GM18909 (cell line): ENCODE results near the gene MEG3.
"Not testable (repeated sequence)": the region's sequence is repeated elsewhere in the genome, so short reads cannot be mapped to it uniquely, and the experiment has no call there.

Source experiments
- ATAC-seq: cut with Tn5 transposase; IDR thresholded peaks from one replicate; pipeline ENCODE4 v1.9.1; 2021; ENCODE audit warnings: mild to moderate bottlenecking; ENCODE audit not compliant: unreplicated experiment, poor library complexity

The MEG3 gene

GRCh38 chr14:100788517-100788916 is 37.4 kb upstream of the MEG3 start:
- ATAC-seq: no peak

- ATAC-seq: no peak
Observed at GRCh38 chr14:100788942-100789341, 37.0 kb upstream of the MEG3 start.

- ATAC-seq: no peak
Observed at GRCh38 chr14:100789460-100790417, 36.2 kb upstream of the MEG3 start.

- no peak for ATAC-seq
Observed at GRCh38 chr14:100790502-100791347, 35.2 kb upstream of the MEG3 start.

- no peak for ATAC-seq
Observed at GRCh38 chr14:100791348-100791735, 34.6 kb upstream of the MEG3 start.

GRCh38 chr14:100791995-100792394 is 33.9 kb upstream of the MEG3 start:
- no peak for ATAC-seq

GRCh38 chr14:100796946-100797345 is 29.0 kb upstream of the MEG3 start:
- ATAC-seq: no peak

- no peak for ATAC-seq
Observed at GRCh38 chr14:100800041-100800440, 25.9 kb upstream of the MEG3 start.

- ATAC-seq: not testable (repeated sequence)
Observed at GRCh38 chr14:100801433-100801832, 24.5 kb upstream of the MEG3 start.

- ATAC-seq: no peak
Observed at GRCh38 chr14:100802179-100802578, 23.7 kb upstream of the MEG3 start.

GRCh38 chr14:100802766-100803165 is 23.2 kb upstream of the MEG3 start:
- ATAC-seq: no peak

GRCh38 chr14:100803226-100803625 is 22.7 kb upstream of the MEG3 start:
- ATAC-seq: no peak

- ATAC-seq: no peak
Observed at GRCh38 chr14:100803676-100804075, 22.2 kb upstream of the MEG3 start.

- ATAC-seq: no peak
Observed at GRCh38 chr14:100804138-100804537, 21.8 kb upstream of the MEG3 start.

- no peak for ATAC-seq
Observed at GRCh38 chr14:100804558-100805309, 21.2 kb upstream of the MEG3 start.

- ATAC-seq: no peak
Observed at GRCh38 chr14:100806386-100806785, 19.5 kb upstream of the MEG3 start.

- no peak for ATAC-seq
Observed at GRCh38 chr14:100807496-100807895, 18.4 kb upstream of the MEG3 start.

GRCh38 chr14:100807979-100808734 is 17.8 kb upstream of the MEG3 start:
- no peak for ATAC-seq

- no peak for ATAC-seq
Observed at GRCh38 chr14:100810435-100810834, 15.5 kb upstream of the MEG3 start.
